H1 (cell line): ENCODE data around the gene SOX30.
"Not testable (repeated sequence)": the region's sequence is repeated elsewhere in the genome, so short reads cannot be mapped to it uniquely, and the experiment has no call there.

ENCODE experiments used
- CHD1 ChIP-seq: IDR thresholded peaks from 2 replicates; pipeline ENCODE4 v1.6.1; 2012; ENCODE audit warnings: low read depth, low read length, improper control_type of control experiment
- CTCF ChIP-seq, 3 experiments: IDR thresholded peaks; 1 replicate in 2 of 3; 2 replicates in 1 of 3; pipeline versions ENCODE4 v1.5.1 to v1.6.1; 2011; ENCODE audit warnings: low read length in 3 of 3, mild to moderate bottlenecking in 3 of 3, inconsistent platforms in 2 of 3, low read depth in 1 of 3, moderate library complexity in 1 of 3; ENCODE audit not compliant: insufficient read depth in 1 of 3; ENCODE audit errors: control extremely low read depth in 1 of 3
- EZH2 ChIP-seq: fragments of 200-600 bp; sonication (generic); IDR thresholded peaks from 2 replicates; pipeline ENCODE4 v1.7.1; 2012; ENCODE audit warnings: low read depth, mild to moderate bottlenecking, moderate library complexity, low read length, inconsistent platforms; ENCODE audit not compliant: severe bottlenecking
- JUND ChIP-seq: IDR thresholded peaks from 2 replicates; pipeline ENCODE4 v1.6.1; 2011; ENCODE audit warnings: mild to moderate bottlenecking, improper control_type of control experiment, low read length
- POLR2A ChIP-seq, 2 experiments: IDR thresholded peaks; 1 replicate in 1 of 2; 2 replicates in 1 of 2; pipeline ENCODE4 v1.6.1; 2011; ENCODE audit warnings: low read depth in 2 of 2, low read length in 2 of 2, mild to moderate bottlenecking in 2 of 2; ENCODE audit errors: control extremely low read depth in 1 of 2
- POLR2AphosphoS5 ChIP-seq: IDR thresholded peaks from 2 replicates; pipeline ENCODE4 v1.6.1; 2011; ENCODE audit warnings: low read depth, low read length
- RFX5 ChIP-seq: IDR thresholded peaks from 2 replicates; pipeline ENCODE4 v1.6.1; 2011; ENCODE audit warnings: low read depth, low read length, improper control_type of control experiment, borderline replicate concordance
- SRF ChIP-seq: IDR thresholded peaks from 2 replicates; pipeline ENCODE4 v1.6.1; 2011; ENCODE audit warnings: mild to moderate bottlenecking, low read depth, low read length, moderate library complexity
- TBP ChIP-seq: IDR thresholded peaks from 2 replicates; pipeline ENCODE4 v1.6.1; 2011; ENCODE audit warnings: low read depth, low read length, improper control_type of control experiment

- TF ChIP-seq CTCF (IDR thresholded peaks at IDR 0.05; ENCODE audit: control extremely low read depth in 1 of 3, insufficient read depth in 1 of 3, low read depth in 1 of 3, low read length in 3 of 3); CHD1; POLR2A (IDR thresholded peaks at IDR 0.05; ENCODE audit: control extremely low read depth in 1 of 2, low read depth in 2 of 2, low read length in 2 of 2); JUND; EZH2; RFX5; SRF; POLR2AphosphoS5; TBP: not testable (repeated sequence)
Measured at GRCh38 chr5:157693816-157694215, 41.6 kb upstream of the SOX30 start.
